ENCODE results near the gene ARNT2.

DNA sequence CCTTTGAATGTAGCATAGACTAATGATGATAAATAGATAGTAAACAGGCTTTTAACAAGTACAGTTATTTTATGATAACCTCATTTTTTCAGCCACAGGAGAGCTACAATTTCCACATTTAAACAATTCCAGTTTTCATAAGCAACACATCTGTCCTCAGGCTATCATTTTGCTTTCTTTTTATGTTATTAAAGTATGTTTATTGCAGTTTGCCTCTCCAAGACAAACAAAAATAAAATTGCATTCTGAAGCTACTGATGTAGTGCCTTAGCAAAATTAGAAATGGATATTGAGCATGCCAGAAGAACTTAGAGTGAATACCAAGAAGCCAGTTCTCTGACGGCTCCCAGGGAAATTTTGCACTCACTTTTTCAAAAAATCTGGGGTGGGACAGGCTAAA is 150.4 kb downstream of the ARNT2 start:
- TF ChIP-seq, protein P1, sequence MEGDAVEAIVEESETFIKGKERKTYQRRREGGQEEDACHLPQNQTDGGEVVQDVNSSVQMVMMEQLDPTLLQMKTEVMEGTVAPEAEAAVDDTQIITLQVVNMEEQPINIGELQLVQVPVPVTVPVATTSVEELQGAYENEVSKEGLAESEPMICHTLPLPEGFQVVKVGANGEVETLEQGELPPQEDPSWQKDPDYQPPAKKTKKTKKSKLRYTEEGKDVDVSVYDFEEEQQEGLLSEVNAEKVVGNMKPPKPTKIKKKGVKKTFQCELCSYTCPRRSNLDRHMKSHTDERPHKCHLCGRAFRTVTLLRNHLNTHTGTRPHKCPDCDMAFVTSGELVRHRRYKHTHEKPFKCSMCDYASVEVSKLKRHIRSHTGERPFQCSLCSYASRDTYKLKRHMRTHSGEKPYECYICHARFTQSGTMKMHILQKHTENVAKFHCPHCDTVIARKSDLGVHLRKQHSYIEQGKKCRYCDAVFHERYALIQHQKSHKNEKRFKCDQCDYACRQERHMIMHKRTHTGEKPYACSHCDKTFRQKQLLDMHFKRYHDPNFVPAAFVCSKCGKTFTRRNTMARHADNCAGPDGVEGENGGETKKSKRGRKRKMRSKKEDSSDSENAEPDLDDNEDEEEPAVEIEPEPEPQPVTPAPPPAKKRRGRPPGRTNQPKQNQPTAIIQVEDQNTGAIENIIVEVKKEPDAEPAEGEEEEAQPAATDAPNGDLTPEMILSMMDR (IDR thresholded peaks at IDR 0.05): no peak
- no peak for TF ChIP-seq ZFX (IDR thresholded peaks at IDR 0.05; ENCODE audit: borderline replicate concordance)

Data from 22Rv1 (cell line).